Measurements from ENCODE around the gene ABCC12.

- TF ChIP-seq, protein P1, sequence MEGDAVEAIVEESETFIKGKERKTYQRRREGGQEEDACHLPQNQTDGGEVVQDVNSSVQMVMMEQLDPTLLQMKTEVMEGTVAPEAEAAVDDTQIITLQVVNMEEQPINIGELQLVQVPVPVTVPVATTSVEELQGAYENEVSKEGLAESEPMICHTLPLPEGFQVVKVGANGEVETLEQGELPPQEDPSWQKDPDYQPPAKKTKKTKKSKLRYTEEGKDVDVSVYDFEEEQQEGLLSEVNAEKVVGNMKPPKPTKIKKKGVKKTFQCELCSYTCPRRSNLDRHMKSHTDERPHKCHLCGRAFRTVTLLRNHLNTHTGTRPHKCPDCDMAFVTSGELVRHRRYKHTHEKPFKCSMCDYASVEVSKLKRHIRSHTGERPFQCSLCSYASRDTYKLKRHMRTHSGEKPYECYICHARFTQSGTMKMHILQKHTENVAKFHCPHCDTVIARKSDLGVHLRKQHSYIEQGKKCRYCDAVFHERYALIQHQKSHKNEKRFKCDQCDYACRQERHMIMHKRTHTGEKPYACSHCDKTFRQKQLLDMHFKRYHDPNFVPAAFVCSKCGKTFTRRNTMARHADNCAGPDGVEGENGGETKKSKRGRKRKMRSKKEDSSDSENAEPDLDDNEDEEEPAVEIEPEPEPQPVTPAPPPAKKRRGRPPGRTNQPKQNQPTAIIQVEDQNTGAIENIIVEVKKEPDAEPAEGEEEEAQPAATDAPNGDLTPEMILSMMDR (optimal IDR thresholded peaks at IDR 0.05 in 1 of 3, IDR thresholded peaks at IDR 0.05 in 1 of 3, conservative IDR thresholded peaks at IDR 0.05 in 1 of 3; ENCODE audit: extremely low read depth in 1 of 3, insufficient read depth in 2 of 3, low read length in 3 of 3) = peak; percentile 28 to 57 (median 52)
- no peak for TF ChIP-seq EZH2 (IDR thresholded peaks at IDR 0.05; ENCODE audit: low read length)
Measured at GRCh38 chr16:48113471-48113870, 42.3 kb downstream of the ABCC12 start.
